ENCODE measurements around the gene CFAP251. TPM values are rescaled to one million over a fixed set of nuclear protein-coding genes. Genes with fewer than 3 reads are reported as not detected.

CFAP251 gene
- total and polyA plus RNA-seq, 3 donors from 2014 or later = 29.0 to 56.1 (median 41.5) TPM

GRCh38 chr12:122043476-122043875 lies 125.1 kb downstream of the CFAP251 start:
- Histone ChIP-seq H3K9me3 (no peaks in the 10 kb centered on the region), H3K27ac (no peak overlapping the region), H3K27me3 (no peaks in the 10 kb centered on the region), H3K4me3 (no peak overlapping the region), H3K36me3 (ENCODE audit: low read depth, missing control alignments) (peaks cover 4% of the 10 kb centered on the region), H3K4me1 (no peaks in the 10 kb centered on the region)
- no peak for TF ChIP-seq CTCF (IDR thresholded peaks at IDR 0.05)
- no peak for TF ChIP-seq POLR2A (IDR thresholded peaks at IDR 0.05)
- WGBS, 2 donors = 91 to 96% methylated on average over 12 to 15 of the region's 15 CpGs
- intact Hi-C loops (cut with DNase I; ENCODE audit: low total_unique reads) = no loop called here
- no peak for DNase-seq

GRCh38 chr12:122045262-122045661 lies 126.9 kb downstream of the CFAP251 start:
- H3K36me3 ChIP-seq (ENCODE audit: low read depth, missing control alignments) = no peaks in the 10 kb centered on the region
- intact Hi-C loops (cut with DNase I; ENCODE audit: low total_unique reads) = no loop called here
- no peaks in the 10 kb centered on the region for H3K9me3 ChIP-seq
- no peak overlapping the region for H3K4me3 ChIP-seq
- H3K27ac ChIP-seq = no peak overlapping the region
- H3K27me3 ChIP-seq = no peaks in the 10 kb centered on the region
- DNase-seq = no peak
- 95 to 98% methylated on average over 7 of the region's 7 CpGs for WGBS, 2 donors
- no peaks in the 10 kb centered on the region for H3K4me1 ChIP-seq
- TF ChIP-seq POLR2A (IDR thresholded peaks at IDR 0.05) (no peak), CTCF (IDR thresholded peaks at IDR 0.05) (no peak)

GRCh38 chr12:122046145-122046544 lies 127.8 kb downstream of the CFAP251 start:
- TF ChIP-seq POLR2A (IDR thresholded peaks at IDR 0.05) (no peak), CTCF (IDR thresholded peaks at IDR 0.05) (no peak)
- H3K9me3 ChIP-seq = no peaks in the 10 kb centered on the region
- no peak for DNase-seq
- H3K27ac ChIP-seq = no peak overlapping the region
- whole genome bisulfite sequencing, 2 donors = 88 to 97% methylated on average over 6 to 7 of the region's 7 CpGs
- no peaks in the 10 kb centered on the region for H3K27me3 ChIP-seq
- no peak overlapping the region for H3K4me3 ChIP-seq
- intact Hi-C loops (cut with DNase I; ENCODE audit: low total_unique reads) = no loop called here
- no peaks in the 10 kb centered on the region for H3K36me3 ChIP-seq (ENCODE audit: low read depth, missing control alignments)
- H3K4me1 ChIP-seq = peaks cover 5% of the 10 kb centered on the region

GRCh38 chr12:122048151-122048550 lies 129.8 kb downstream of the CFAP251 start:
- Histone ChIP-seq H3K4me3 (no peak overlapping the region), H3K27me3 (no peaks in the 10 kb centered on the region), H3K36me3 (ENCODE audit: low read depth, missing control alignments) (no peaks in the 10 kb centered on the region), H3K4me1 (peaks cover 9% of the 10 kb centered on the region), H3K9me3 (no peaks in the 10 kb centered on the region), H3K27ac (no peak overlapping the region)
- WGBS, 2 donors = 91 to 94% methylated on average over 8 of the region's 8 CpGs
- DNase-seq = no peak
- intact Hi-C loops (cut with DNase I; ENCODE audit: low total_unique reads) = no loop called here
- TF ChIP-seq CTCF (IDR thresholded peaks at IDR 0.05) = no peak
- TF ChIP-seq POLR2A (IDR thresholded peaks at IDR 0.05) = no peak

GRCh38 chr12:122049827-122050226 lies 131.4 kb downstream of the CFAP251 start:
- Histone ChIP-seq H3K9me3 (no peaks in the 10 kb centered on the region), H3K27me3 (no peaks in the 10 kb centered on the region), H3K4me1 (peaks cover 15% of the 10 kb centered on the region), H3K36me3 (ENCODE audit: low read depth, missing control alignments) (no peaks in the 10 kb centered on the region), H3K27ac (no peak overlapping the region), H3K4me3 (no peak overlapping the region)
- WGBS, 2 donors = 92 to 96% methylated on average over 7 to 9 of the region's 9 CpGs
- intact Hi-C loops (cut with DNase I; ENCODE audit: low total_unique reads) = loop anchor here (5.0 kb wide), 1 partner anchor 72 kb away; no protein-coding TSS in a partner anchor
- DNase-seq = no peak
- no peak for TF ChIP-seq CTCF (IDR thresholded peaks at IDR 0.05)
- TF ChIP-seq POLR2A (IDR thresholded peaks at IDR 0.05) = no peak
